Loucy (cell line): ENCODE results near the gene FAM193A.
"Not testable (repeated sequence)": the region's sequence is repeated elsewhere in the genome, so short reads cannot be mapped to it uniquely, and the experiment has no call there.

ENCODE experiments used
- H2AFZ ChIP-seq: fragments of 200-600 bp; sonication (generic); 2 replicates; pipeline ENCODE4 v1.6.0; 2016; ENCODE audit warnings: antibody characterized with exemption, mild to moderate bottlenecking, low read length, moderate library complexity
- H3F3A ChIP-seq: fragments of 200-600 bp; 2 replicates; pipeline ENCODE4 v1.6.0; 2016; ENCODE audit warnings: antibody characterized with exemption, low read depth, mild to moderate bottlenecking
- H3K27me3 ChIP-seq: fragments of 200-600 bp; sonication (generic); 2 replicates; pipeline ENCODE4 v1.6.1; 2014; ENCODE audit warnings: low read length, mild to moderate bottlenecking; ENCODE audit not compliant: insufficient read depth, poor library complexity, severe bottlenecking
- H3K36me3 ChIP-seq: fragments of 200-600 bp; sonication (generic); 2 replicates; pipeline ENCODE4 v1.6.1; 2016; ENCODE audit warnings: low read length; ENCODE audit not compliant: insufficient read depth
- H3K4me1 ChIP-seq: fragments of 200-600 bp; sonication (generic); 2 replicates; pipeline ENCODE4 v1.5.1; 2014; ENCODE audit warnings: low read length, mild to moderate bottlenecking; ENCODE audit not compliant: insufficient read depth, poor library complexity, severe bottlenecking
- H3K4me2 ChIP-seq: fragments of 200-600 bp; sonication (generic); 2 replicates; pipeline ENCODE4 v1.6.0; 2014; ENCODE audit warnings: antibody characterized with exemption, low read length, low read depth, mild to moderate bottlenecking; ENCODE audit not compliant: poor library complexity, severe bottlenecking
- H3K4me3 ChIP-seq: fragments of 200-600 bp; sonication (generic); 2 replicates; pipeline ENCODE4 v1.5.1; 2014; ENCODE audit warnings: low read length, mild to moderate bottlenecking, mixed read lengths; ENCODE audit not compliant: poor library complexity, severe bottlenecking
- H3K79me2 ChIP-seq: fragments of 200-600 bp; sonication (generic); 2 replicates; pipeline ENCODE4 v1.6.1; 2014; ENCODE audit warnings: low read length; ENCODE audit not compliant: insufficient read depth
- H3K9ac ChIP-seq: fragments of 200-600 bp; sonication (generic); 2 replicates; pipeline ENCODE4 v1.6.0; 2014; ENCODE audit warnings: mild to moderate bottlenecking, low read depth, low read length, moderate library complexity; ENCODE audit not compliant: poor library complexity, severe bottlenecking
- H3K9me2 ChIP-seq: fragments of 200-600 bp; sonication (generic); replicated peaks from 2 replicates; pipeline ENCODE4 v1.6.1; 2016; ENCODE audit warnings: low read depth, low read length, mixed read lengths
- H3K9me3 ChIP-seq: fragments of 200-600 bp; sonication (generic); 2 replicates; pipeline ENCODE4 v1.6.1; 2014; ENCODE audit warnings: mild to moderate bottlenecking, antibody characterized with exemption, low read length, low read depth; ENCODE audit not compliant: insufficient read depth
- H4K20me1 ChIP-seq: fragments of 200-600 bp; sonication (generic); 2 replicates; pipeline ENCODE4 v1.6.0; 2014; ENCODE audit warnings: antibody characterized with exemption, low read length, mild to moderate bottlenecking; ENCODE audit not compliant: insufficient read depth, poor library complexity, severe bottlenecking
- CTCF ChIP-seq: fragments of 200-600 bp; sonication (generic); conservative IDR thresholded peaks from 2 replicates; pipeline ENCODE4 v1.5.1; 2014; ENCODE audit warnings: mild to moderate bottlenecking, antibody characterized with exemption, low read length
- EZH2phosphoT487 ChIP-seq: fragments of 200-600 bp; IDR thresholded peaks from 2 replicates; pipeline ENCODE4 v1.6.1; 2018; ENCODE audit warnings: antibody characterized with exemption, mild to moderate bottlenecking, moderate library complexity, borderline replicate concordance

The FAM193A gene

GRCh38 chr4:2608291-2608690 lies 71.8 kb downstream of the FAM193A start:
- H3K36me3 ChIP-seq = peaks cover 8% of the 10 kb centered on the region; the same call in 1 of the 2 replicates
- no peak for TF ChIP-seq CTCF
- no peak for TF ChIP-seq EZH2phosphoT487
- no peaks in the 10 kb centered on the region for H3K27me3 ChIP-seq
- H3F3A ChIP-seq = no peaks in the 10 kb centered on the region
- no peaks in the 10 kb centered on the region for H3K9me3 ChIP-seq
- peaks cover 97% of the 10 kb centered on the region for H3K79me2 ChIP-seq
- no peak overlapping the region for H3K4me2 ChIP-seq
- no peaks in the 10 kb centered on the region for H3K4me1 ChIP-seq
- peaks cover 45% of the 10 kb centered on the region for H4K20me1 ChIP-seq
- no peak overlapping the region for H3K4me3 ChIP-seq
- H2AFZ ChIP-seq = no peak overlapping the region
- H3K9me2 ChIP-seq = no peaks in the 10 kb centered on the region
- no peak overlapping the region for H3K9ac ChIP-seq

GRCh38 chr4:2615821-2616220 lies 79.4 kb downstream of the FAM193A start:
- Histone ChIP-seq H3K9me2 (no peaks in the 10 kb centered on the region), H3K4me2 (no peak overlapping the region), H2AFZ (no peak overlapping the region), H3K9ac (no peak overlapping the region), H4K20me1 (peaks cover 52% of the 10 kb centered on the region), H3K9me3 (no peaks in the 10 kb centered on the region), H3K79me2 (peaks cover 91% of the 10 kb centered on the region), H3K4me1 (no peaks in the 10 kb centered on the region), H3K4me3 (no peak overlapping the region), H3K27me3 (no peaks in the 10 kb centered on the region), H3F3A (no peaks in the 10 kb centered on the region), H3K36me3 (peaks cover 3% of the 10 kb centered on the region; the same call in 1 of the 2 replicates)
- no peak for TF ChIP-seq CTCF
- no peak for TF ChIP-seq EZH2phosphoT487

- Histone ChIP-seq H3K36me3 (peaks cover 3% of the 10 kb centered on the region; the same call in 1 of the 2 replicates), H3K9me3 (no peaks in the 10 kb centered on the region), H3K79me2 (peaks cover 93% of the 10 kb centered on the region), H3K9ac (no peak overlapping the region), H3K9me2 (no peaks in the 10 kb centered on the region), H3K4me3 (no peak overlapping the region), H2AFZ (no peak overlapping the region), H3F3A (no peaks in the 10 kb centered on the region), H3K27me3 (no peaks in the 10 kb centered on the region), H3K4me1 (no peaks in the 10 kb centered on the region), H3K4me2 (no peak overlapping the region), H4K20me1 (peaks cover 66% of the 10 kb centered on the region)
- TF ChIP-seq CTCF (no peak), EZH2phosphoT487 (no peak)
Measured at GRCh38 chr4:2617955-2618354, 81.5 kb downstream of the FAM193A start.

GRCh38 chr4:2618729-2619128 lies 82.3 kb downstream of the FAM193A start:
- not testable (repeated sequence) for H3K27me3 ChIP-seq, H3K9me3 ChIP-seq, H3K4me2 ChIP-seq, H3F3A ChIP-seq, H3K9me2 ChIP-seq, H3K36me3 ChIP-seq, H2AFZ ChIP-seq, H3K9ac ChIP-seq, H3K4me1 ChIP-seq, H3K4me3 ChIP-seq
- H3K79me2 ChIP-seq = peaks cover 94% of the 10 kb centered on the region
- peaks cover 69% of the 10 kb centered on the region for H4K20me1 ChIP-seq
